Neutrophil (primary cell): ENCODE measurements around the gene MYBPC3.

Experiments
- H3K27ac ChIP-seq: fragments of 200-600 bp; sonication (generic); 2 replicates; pipeline ENCODE4 v1.5.1; 2016; ENCODE audit warnings: mild to moderate bottlenecking, moderate library complexity
- H3K27me3 ChIP-seq: fragments of 200-600 bp; sonication (generic); 2 replicates; pipeline ENCODE4 v1.6.0; 2016; ENCODE audit warnings: mild to moderate bottlenecking
- H3K36me3 ChIP-seq: fragments of 200-600 bp; sonication (generic); 2 replicates; pipeline ENCODE4 v1.5.1; 2017
- H3K4me1 ChIP-seq, 2 experiments: fragments of 200-600 bp in 1 of 2; sonication (generic) in 1 of 2; 1 replicate in 1 of 2; 2 replicates in 1 of 2; pipeline versions ENCODE4 v1.5.1 to v1.6.1; 2013 to 2016; ENCODE audit warnings: low read depth in 1 of 2, low read length in 1 of 2, mild to moderate bottlenecking in 1 of 2, moderate library complexity in 1 of 2; ENCODE audit not compliant: control insufficient read depth in 1 of 2, insufficient read depth in 1 of 2
- H3K4me3 ChIP-seq, 2 experiments: fragments of 200-600 bp in 1 of 2; sonication (generic) in 1 of 2; 1 replicate in 1 of 2; 2 replicates in 1 of 2; pipeline ENCODE4 v1.5.1; 2013 to 2016; ENCODE audit warnings: low read depth in 1 of 2, low read length in 1 of 2, mild to moderate bottlenecking in 1 of 2, moderate library complexity in 1 of 2
- H3K9me3 ChIP-seq: fragments of 200-600 bp; sonication (generic); 2 replicates; pipeline ENCODE4 v1.5.1; 2016
- TF ChIP-seq, protein P1 (sequence below): fragments of 200-600 bp; sonication (generic); IDR thresholded peaks from 2 replicates; pipeline ENCODE4 v1.5.1; 2016; ENCODE audit warnings: antibody characterized with exemption

MYBPC3 gene

DNA sequence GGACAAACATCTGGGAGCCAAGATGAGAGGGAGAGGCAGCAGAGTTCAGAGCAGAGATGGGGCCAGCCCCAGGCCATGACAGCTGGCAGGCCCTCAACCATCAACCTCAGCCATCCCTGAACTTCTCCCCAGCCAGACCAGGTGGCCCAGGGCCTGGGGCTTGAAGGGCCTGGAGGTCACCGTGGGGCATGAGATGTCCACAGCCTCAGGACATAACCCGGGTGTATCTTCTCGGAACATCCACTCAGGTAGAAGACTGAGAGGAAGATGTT is 43.5 kb upstream of the MYBPC3 start:
- H3K9me3 ChIP-seq: no peaks in the 10 kb centered on the region
- H3K36me3 ChIP-seq: no peaks in the 10 kb centered on the region
- peaks cover 91 to 93% of the 10 kb centered on the region in 2 experiments for H3K4me1 ChIP-seq
- TF ChIP-seq, protein P1, sequence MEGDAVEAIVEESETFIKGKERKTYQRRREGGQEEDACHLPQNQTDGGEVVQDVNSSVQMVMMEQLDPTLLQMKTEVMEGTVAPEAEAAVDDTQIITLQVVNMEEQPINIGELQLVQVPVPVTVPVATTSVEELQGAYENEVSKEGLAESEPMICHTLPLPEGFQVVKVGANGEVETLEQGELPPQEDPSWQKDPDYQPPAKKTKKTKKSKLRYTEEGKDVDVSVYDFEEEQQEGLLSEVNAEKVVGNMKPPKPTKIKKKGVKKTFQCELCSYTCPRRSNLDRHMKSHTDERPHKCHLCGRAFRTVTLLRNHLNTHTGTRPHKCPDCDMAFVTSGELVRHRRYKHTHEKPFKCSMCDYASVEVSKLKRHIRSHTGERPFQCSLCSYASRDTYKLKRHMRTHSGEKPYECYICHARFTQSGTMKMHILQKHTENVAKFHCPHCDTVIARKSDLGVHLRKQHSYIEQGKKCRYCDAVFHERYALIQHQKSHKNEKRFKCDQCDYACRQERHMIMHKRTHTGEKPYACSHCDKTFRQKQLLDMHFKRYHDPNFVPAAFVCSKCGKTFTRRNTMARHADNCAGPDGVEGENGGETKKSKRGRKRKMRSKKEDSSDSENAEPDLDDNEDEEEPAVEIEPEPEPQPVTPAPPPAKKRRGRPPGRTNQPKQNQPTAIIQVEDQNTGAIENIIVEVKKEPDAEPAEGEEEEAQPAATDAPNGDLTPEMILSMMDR: no peak
- no peaks in the 10 kb centered on the region for H3K27me3 ChIP-seq
- peak overlapping the region; percentile 78 to 92 for H3K4me3 ChIP-seq
- peak overlapping the region; percentile 99 for H3K27ac ChIP-seq

DNA sequence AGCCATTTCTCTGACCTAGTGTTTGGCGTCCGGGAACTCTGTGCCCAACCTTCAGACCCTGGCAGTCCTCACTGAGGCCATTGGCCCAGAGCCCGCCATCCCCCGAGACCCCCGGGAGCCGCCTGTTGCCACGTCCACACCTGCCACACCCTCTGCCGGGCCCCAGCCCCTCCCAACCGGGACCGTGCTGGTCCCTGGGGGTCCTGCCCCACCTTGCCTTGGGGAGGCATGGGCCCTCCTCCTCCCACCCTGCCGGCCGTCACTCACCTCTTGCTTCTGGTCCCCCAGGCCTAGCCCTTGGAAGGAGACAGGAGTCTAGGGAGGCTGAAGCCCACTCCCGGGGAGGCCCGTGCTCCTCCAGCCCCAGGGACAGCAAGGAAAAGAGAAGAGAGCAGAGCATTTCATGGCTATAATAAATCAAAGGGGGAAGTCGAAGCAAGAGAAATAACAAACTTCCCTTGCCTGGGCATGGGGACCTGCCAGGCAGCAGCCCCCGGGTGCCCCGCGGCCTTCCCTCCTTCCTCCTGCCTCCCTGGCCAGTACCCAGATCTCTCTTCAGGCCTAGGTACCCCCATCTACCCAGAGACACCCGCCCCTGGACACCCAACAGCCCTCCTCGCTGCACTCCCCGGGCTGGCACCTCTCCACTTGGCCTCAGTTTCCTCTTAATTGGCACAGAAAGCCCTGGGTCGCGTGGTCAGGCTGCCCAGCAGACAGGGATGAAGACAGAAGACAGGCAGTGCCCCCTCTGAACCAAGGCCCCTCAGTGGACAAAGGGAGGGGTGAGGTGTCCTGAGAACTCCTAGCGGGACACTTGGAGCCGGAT is 42.9 kb upstream of the MYBPC3 start:
- peak overlapping the region; percentile 99 for H3K27ac ChIP-seq
- TF ChIP-seq, protein P1: no peak
- H3K9me3 ChIP-seq: no peaks in the 10 kb centered on the region
- peaks cover 91 to 93% of the 10 kb centered on the region in 2 experiments for H3K4me1 ChIP-seq
- peak overlapping the region; percentile 78 to 92 for H3K4me3 ChIP-seq
- H3K36me3 ChIP-seq: no peaks in the 10 kb centered on the region
- H3K27me3 ChIP-seq: no peaks in the 10 kb centered on the region

DNA sequence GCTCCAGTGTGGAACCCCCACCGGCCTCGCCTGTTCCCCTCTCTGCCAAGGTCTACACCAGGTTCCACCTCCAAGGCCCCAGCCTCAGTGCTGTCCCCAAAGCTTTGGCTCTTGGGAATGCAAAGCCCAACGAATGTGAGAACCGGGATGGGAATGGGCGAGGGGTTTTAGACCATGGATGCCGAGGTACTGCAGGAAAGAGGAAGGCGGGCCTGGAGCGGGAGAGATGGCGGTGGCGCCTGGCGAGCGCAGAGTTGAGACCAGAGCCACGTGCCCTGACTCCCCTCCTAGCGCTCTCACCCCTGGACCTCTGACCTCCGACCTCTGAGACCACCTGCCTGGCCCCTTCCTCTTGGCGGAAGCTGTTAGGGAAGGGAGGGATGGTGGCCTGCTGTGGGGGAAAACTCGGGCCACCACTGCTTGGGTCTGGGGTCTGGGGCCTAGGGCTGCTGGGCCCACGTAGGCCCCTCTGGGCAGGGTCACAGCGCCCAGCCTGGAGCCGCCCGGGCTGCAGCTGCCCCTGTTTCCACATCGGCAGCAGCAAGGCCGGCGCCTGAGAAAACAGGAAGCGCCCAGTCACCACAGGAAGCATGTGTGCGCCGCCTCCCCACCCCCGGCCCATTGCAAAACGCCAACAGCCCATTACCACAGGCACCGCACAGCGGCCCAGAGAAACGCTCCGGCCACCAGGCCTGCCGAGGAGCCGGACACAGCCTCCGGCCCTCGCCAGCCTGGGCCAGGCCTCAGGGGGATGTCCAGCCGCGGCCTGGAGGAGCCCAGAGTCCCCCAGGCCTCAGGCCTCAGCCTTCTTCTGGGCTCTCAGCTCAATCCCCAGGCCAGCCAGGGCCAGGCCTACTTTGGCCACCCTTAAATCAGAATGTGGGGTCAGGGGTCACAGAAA is 42.1 kb upstream of the MYBPC3 start:
- H3K36me3 ChIP-seq: no peaks in the 10 kb centered on the region
- H3K4me3 ChIP-seq: peak overlapping the region; percentile 78 to 92
- H3K27me3 ChIP-seq: no peaks in the 10 kb centered on the region
- no peaks in the 10 kb centered on the region for H3K9me3 ChIP-seq
- H3K4me1 ChIP-seq: peaks cover 93% of the 10 kb centered on the region in 2 experiments
- TF ChIP-seq, protein P1: peak; percentile 72
- H3K27ac ChIP-seq: peak overlapping the region; percentile 99

DNA sequence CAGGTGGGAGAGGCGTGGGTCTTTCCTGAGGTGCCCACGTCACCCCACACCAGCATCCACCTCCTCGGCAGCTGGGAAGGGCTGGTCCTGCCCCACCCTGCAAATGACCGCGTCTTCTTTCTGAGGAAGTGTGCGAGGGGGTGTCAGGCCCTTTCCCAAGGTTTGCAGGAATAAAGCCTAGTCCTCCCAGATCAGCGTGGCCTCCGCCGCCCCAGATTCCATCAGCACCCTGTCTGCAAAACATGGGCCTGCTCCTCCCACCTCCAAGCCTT is 41.5 kb upstream of the MYBPC3 start:
- Histone ChIP-seq H3K4me3 (peak overlapping the region; percentile 78 to 92), H3K27me3 (no peaks in the 10 kb centered on the region), H3K9me3 (no peaks in the 10 kb centered on the region), H3K4me1 (peaks cover 93% of the 10 kb centered on the region in 2 experiments), H3K36me3 (no peaks in the 10 kb centered on the region), H3K27ac (peak overlapping the region; percentile 99)
- TF ChIP-seq, protein P1: no peak

DNA sequence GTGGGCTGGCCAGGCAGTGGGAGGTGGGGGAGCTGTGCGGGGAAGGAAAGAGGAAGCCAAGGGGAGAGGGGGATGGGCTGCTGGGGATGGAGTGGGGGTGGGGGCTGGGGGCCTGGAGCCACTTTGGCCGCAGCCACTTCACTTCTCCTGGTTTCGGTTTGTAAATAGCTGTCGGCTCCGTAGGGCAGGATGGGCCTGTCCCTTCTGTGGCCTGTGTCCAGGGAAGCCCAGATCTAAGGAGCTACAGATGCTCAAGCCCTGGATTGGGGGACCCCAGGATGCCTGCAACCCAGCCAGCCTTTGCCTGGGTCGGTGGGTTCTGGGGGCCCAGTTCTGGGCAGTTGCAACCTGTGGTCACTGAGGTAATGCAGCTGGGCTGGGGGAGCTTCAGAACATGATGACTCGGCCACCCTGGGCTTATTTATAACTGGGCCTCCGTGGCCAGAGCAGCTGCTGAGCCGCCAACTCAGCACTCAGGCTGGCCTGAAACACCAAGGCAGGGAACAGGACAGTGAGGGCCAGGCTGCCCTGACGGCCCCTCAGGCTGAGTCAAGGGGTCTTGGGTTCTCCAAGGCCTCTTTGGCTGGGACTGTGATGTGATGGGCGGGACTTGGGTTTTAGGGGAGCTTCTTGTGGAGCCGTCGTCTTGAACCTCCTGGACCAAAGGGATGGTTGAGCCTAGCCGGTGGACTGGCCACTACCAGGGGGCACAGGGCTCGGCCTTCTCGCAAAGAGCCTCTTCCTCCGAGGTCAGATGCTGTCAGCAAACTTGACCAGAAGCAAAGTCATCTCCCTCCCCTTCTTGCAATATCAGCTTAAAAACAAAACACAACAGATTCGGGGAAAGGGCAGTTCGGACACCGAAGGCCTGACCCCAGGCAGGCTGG is 40.9 kb upstream of the MYBPC3 start:
- no peaks in the 10 kb centered on the region for H3K9me3 ChIP-seq
- TF ChIP-seq, protein P1: peak; percentile 14
- no peaks in the 10 kb centered on the region for H3K36me3 ChIP-seq
- H3K4me3 ChIP-seq: peak overlapping the region; percentile 78 to 92
- peaks cover 93 to 94% of the 10 kb centered on the region in 2 experiments for H3K4me1 ChIP-seq
- H3K27me3 ChIP-seq: no peaks in the 10 kb centered on the region
- H3K27ac ChIP-seq: peak overlapping the region; percentile 99
